Gastrocnemius medialis (tissue), 4 donors: Measurements from ENCODE around the gene UBE3C.

Experiments used
- POLR2A ChIP-seq, 2 donors: fragments of 450-650 bp; IDR thresholded peaks; one replicate each; pipeline ENCODE4 v1.6.1; 2017; ENCODE audit warnings: antibody characterized with exemption in 2 of 2, mild to moderate bottlenecking in 2 of 2, moderate library complexity in 2 of 2
- TF ChIP-seq, protein P1 (sequence below), 5 experiments: fragments of 450-650 bp in 3 of 5; fragments of 200-600 bp in 2 of 5; sonication (generic) in 2 of 5; IDR thresholded peaks in 4 of 5; conservative IDR thresholded peaks in 1 of 5; 1 replicate in 4 of 5; 2 replicates in 1 of 5; pipeline ENCODE4 v1.5.1; 2016 to 2019; ENCODE audit warnings: antibody characterized with exemption in 5 of 5, mild to moderate bottlenecking in 3 of 5, moderate library complexity in 3 of 5

- TF ChIP-seq, protein P1, sequence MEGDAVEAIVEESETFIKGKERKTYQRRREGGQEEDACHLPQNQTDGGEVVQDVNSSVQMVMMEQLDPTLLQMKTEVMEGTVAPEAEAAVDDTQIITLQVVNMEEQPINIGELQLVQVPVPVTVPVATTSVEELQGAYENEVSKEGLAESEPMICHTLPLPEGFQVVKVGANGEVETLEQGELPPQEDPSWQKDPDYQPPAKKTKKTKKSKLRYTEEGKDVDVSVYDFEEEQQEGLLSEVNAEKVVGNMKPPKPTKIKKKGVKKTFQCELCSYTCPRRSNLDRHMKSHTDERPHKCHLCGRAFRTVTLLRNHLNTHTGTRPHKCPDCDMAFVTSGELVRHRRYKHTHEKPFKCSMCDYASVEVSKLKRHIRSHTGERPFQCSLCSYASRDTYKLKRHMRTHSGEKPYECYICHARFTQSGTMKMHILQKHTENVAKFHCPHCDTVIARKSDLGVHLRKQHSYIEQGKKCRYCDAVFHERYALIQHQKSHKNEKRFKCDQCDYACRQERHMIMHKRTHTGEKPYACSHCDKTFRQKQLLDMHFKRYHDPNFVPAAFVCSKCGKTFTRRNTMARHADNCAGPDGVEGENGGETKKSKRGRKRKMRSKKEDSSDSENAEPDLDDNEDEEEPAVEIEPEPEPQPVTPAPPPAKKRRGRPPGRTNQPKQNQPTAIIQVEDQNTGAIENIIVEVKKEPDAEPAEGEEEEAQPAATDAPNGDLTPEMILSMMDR (IDR thresholded peaks at IDR 0.05 in 4 of 5, conservative IDR thresholded peaks at IDR 0.05 in 1 of 5): no peak
- no peak for TF ChIP-seq POLR2A (IDR thresholded peaks at IDR 0.05)
These were observed 101.0 kb downstream of the UBE3C start for GRCh38 chr7:157239571-157240270.
